GM12801 (cell line): Measurements from ENCODE around the gene LMO2.

ENCODE experiments used
- CTCF ChIP-seq: IDR thresholded peaks from one replicate; pipeline ENCODE4 v1.5.1; 2011; ENCODE audit warnings: control low read depth; ENCODE audit not compliant: insufficient read length; ENCODE audit errors: extremely low read depth

The LMO2 gene

GRCh38 chr11:33848717-33849390 is 43.0 kb downstream of the LMO2 start:
- no peak for TF ChIP-seq CTCF

GRCh38 chr11:33847251-33847650 is 44.6 kb downstream of the LMO2 start:
- TF ChIP-seq CTCF, result no peak

GRCh38 chr11:33844236-33844635 is 47.6 kb downstream of the LMO2 start:
- no peak for TF ChIP-seq CTCF

GRCh38 chr11:33843018-33843417 is 48.9 kb downstream of the LMO2 start:
- no peak for TF ChIP-seq CTCF

- no peak for TF ChIP-seq CTCF
Observed at GRCh38 chr11:33842236-33842915, 49.5 kb downstream of the LMO2 start.

- no peak for TF ChIP-seq CTCF
Observed at GRCh38 chr11:33835143-33835878, 56.6 kb downstream of the LMO2 start.

- TF ChIP-seq CTCF, result no peak
Observed at GRCh38 chr11:33832676-33833075, 59.2 kb downstream of the LMO2 start.
